GM23338 (cell line): ENCODE results near the gene RBBP4.

Experiments
- CREB1 ChIP-seq: fragments of 250-450 bp; sonication (Bioruptor Pico); IDR thresholded peaks from 2 replicates; pipeline ENCODE4 v1.5.0; 2020; ENCODE audit warnings: low read depth, mild to moderate bottlenecking, moderate library complexity
- CTCF ChIP-seq, 2 experiments: fragments of 200-600 bp in 1 of 2; sonication (generic) in 1 of 2; conservative IDR thresholded peaks; 2 replicates each; pipeline versions ENCODE4 v1.5.1 to v1.6.1; 2016 to 2017; ENCODE audit warnings: antibody characterized with exemption in 2 of 2, low read depth in 2 of 2, mild to moderate bottlenecking in 2 of 2, moderate library complexity in 1 of 2
- EZH2 ChIP-seq: fragments of 200-600 bp; sonication (generic); IDR thresholded peaks from one replicate; pipeline ENCODE4 v1.8.0; 2017; ENCODE audit warnings: antibody characterized with exemption, mild to moderate bottlenecking, low read depth; ENCODE audit not compliant: unreplicated experiment
- EZH2phosphoT487 ChIP-seq: fragments of 200-600 bp; sonication (generic); IDR thresholded peaks from one replicate; pipeline ENCODE4 v1.8.1; 2018; ENCODE audit warnings: antibody characterized with exemption; ENCODE audit not compliant: unreplicated experiment
- POLR2AphosphoS5 ChIP-seq: IDR thresholded peaks from 2 replicates; pipeline ENCODE4 v1.6.1; 2016; ENCODE audit warnings: antibody characterized with exemption, low read depth
- REST ChIP-seq: IDR thresholded peaks from one replicate; pipeline ENCODE4 v1.6.1; 2018; ENCODE audit warnings: antibody characterized with exemption; ENCODE audit not compliant: unreplicated experiment

GRCh38 chr1:32623775-32624174 is 27.2 kb upstream of the RBBP4 start:
- no peak for TF ChIP-seq CTCF (conservative IDR thresholded peaks at IDR 0.05; ENCODE audit: low read depth in 2 of 2)
- TF ChIP-seq EZH2, result no peak
- no peak for TF ChIP-seq POLR2AphosphoS5
- no peak for TF ChIP-seq REST
- TF ChIP-seq CREB1 (CRISPR knock-in tag), result no peak
- no peak for TF ChIP-seq EZH2phosphoT487
